ENCODE results near the gene EPS15.

Gene EPS15

DNA sequence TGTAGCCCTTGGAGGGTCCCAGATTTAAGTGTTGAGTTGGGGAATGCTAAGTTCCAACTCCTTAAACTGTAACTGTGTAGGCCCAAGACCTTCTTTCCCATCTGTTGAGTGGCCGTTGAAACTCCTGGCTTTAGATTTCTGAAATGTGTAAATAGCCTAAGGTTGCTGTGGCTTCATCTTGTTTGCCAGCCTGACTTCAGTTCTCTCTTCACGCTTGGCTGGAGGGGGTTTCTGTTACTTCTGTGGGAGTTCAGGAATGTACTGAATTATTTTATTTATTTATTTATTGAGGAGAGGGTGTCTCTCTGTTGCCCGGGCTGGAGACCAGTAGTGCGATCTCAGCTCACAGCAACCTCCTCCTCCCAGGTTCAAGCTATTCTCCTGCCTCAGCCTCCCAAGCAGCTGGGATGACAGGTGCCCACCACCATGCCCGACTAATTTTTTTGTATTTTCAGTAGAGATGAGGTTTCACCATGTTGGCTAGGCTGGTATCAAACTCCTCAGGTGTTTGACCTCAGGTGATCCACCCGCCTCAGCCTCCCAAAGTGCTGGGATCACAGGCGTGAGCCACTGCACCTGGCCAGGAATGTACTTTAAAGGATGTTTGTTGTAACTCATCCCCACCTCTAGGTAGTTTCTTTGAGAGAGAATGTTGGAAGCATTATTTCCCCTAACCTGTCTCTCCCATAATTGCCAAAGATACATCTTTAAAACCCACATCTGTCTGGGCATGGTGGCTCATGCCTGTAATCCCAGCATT, 194.6 kb downstream of the EPS15 start:
- POLR2A ChIA-PET, result no interaction called here
- no peak for TF ChIP-seq FOXK2 (IDR thresholded peaks at IDR 0.05)
- TF ChIP-seq FOXA1 (IDR thresholded peaks at IDR 0.05), result no peak
- TF ChIP-seq NFRKB (IDR thresholded peaks at IDR 0.05), result no peak
- TF ChIP-seq HDGF (IDR thresholded peaks at IDR 0.05; ENCODE audit: borderline replicate concordance), result no peak
- no peak for TF ChIP-seq FOXM1 (IDR thresholded peaks at IDR 0.05; ENCODE audit: borderline replicate concordance)
- no peak for TF ChIP-seq LEF1 (IDR thresholded peaks at IDR 0.05; ENCODE audit: borderline replicate concordance)
- DNase-seq (ENCODE audit: extremely low spot score), result no peak
- CTCF ChIA-PET, result interaction anchor here (0.7 kb wide), 1 partner anchor 19 kb away, joined by 3 read pairs; no protein-coding TSS in a partner anchor

DNA sequence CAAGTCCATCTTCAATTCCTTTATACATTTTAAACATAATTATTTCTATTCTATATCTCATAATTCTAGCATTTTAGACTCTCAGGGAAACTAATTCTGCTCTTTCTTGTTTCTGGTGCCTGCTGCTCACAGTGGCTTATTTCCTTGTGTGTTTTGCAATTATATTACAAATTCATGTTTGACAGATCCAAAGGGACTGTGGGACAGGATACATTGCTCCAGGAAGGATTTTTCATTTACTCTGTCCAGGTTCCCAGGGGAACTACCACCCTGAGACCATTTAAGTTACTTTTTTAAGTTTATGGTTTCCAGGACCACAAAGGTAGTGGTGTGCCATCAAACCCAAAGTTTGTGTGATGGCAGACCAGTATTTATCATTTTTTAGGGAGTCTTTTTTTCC, 195.3 kb downstream of the EPS15 start:
- POLR2A ChIA-PET, result no interaction called here
- no peak for DNase-seq (ENCODE audit: extremely low spot score)
- TF ChIP-seq ARNT (IDR thresholded peaks at IDR 0.05) (no peak), L3MBTL2 (conservative IDR thresholded peaks at IDR 0.05) (no peak), ZNF384 (IDR thresholded peaks at IDR 0.05) (no peak), FOXM1 (IDR thresholded peaks at IDR 0.05; ENCODE audit: borderline replicate concordance) (no peak), CTBP1 (IDR thresholded peaks at IDR 0.05; ENCODE audit: borderline replicate concordance) (no peak), SP1 (IDR thresholded peaks at IDR 0.05) (no peak), FOXK2 (IDR thresholded peaks at IDR 0.05) (no peak)
- CTCF ChIA-PET, result interaction anchor here (0.7 kb wide), 1 partner anchor 18 kb away, joined by 3 read pairs; no protein-coding TSS in a partner anchor

DNA sequence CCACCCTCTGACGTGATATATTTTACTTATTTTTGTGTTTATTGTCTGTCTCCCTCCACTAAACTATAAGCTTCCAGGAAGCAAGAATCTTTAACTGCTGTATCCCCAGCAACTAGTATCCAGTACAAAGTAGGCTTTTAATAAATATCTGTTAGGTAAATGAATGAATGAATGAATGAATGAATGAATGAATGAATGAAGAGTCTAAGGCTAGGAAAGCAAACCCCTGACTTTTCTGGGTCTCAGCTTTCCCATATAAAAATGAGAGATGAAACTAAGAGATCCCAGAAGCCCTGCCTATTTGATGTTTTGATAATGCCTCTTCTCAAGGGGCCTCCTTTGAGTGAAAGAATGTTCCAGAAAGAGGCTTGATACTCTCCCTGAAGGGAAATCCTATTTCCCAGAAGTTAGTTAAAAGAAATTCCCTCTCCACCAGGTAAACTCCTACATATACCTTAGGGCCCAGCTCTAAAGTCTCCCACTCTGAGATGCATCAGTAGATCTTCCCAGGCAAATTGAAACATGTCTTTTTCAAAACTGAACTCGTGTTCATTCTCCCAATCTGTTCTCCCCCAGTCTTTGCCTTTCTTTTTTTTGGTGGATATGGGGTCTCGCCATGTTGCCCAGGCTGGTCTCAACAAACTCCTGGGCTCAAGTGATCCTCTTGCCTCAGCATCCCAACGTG, 196.5 kb downstream of the EPS15 start:
- DNase-seq (ENCODE audit: extremely low spot score), result no peak
- TF ChIP-seq, protein P1, sequence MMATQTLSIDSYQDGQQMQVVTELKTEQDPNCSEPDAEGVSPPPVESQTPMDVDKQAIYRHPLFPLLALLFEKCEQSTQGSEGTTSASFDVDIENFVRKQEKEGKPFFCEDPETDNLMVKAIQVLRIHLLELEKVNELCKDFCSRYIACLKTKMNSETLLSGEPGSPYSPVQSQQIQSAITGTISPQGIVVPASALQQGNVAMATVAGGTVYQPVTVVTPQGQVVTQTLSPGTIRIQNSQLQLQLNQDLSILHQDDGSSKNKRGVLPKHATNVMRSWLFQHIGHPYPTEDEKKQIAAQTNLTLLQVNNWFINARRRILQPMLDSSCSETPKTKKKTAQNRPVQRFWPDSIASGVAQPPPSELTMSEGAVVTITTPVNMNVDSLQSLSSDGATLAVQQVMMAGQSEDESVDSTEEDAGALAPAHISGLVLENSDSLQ (IDR thresholded peaks at IDR 0.05), result no peak
- TF ChIP-seq FOXM1 (IDR thresholded peaks at IDR 0.05; ENCODE audit: borderline replicate concordance), result no peak
- TF ChIP-seq ZNF384 (IDR thresholded peaks at IDR 0.05), result no peak
- no peak for TF ChIP-seq SUZ12 (IDR thresholded peaks at IDR 0.05)
- TF ChIP-seq LEF1 (IDR thresholded peaks at IDR 0.05; ENCODE audit: borderline replicate concordance), result no peak
- TF ChIP-seq ARNT (IDR thresholded peaks at IDR 0.05), result no peak
- TF ChIP-seq TARDBP (IDR thresholded peaks at IDR 0.05), result no peak
- TF ChIP-seq BHLHE40 (IDR thresholded peaks at IDR 0.05; ENCODE audit: borderline replicate concordance), result no peak
- POLR2A ChIA-PET, result no interaction called here
- CTCF ChIA-PET, result no interaction called here

DNA sequence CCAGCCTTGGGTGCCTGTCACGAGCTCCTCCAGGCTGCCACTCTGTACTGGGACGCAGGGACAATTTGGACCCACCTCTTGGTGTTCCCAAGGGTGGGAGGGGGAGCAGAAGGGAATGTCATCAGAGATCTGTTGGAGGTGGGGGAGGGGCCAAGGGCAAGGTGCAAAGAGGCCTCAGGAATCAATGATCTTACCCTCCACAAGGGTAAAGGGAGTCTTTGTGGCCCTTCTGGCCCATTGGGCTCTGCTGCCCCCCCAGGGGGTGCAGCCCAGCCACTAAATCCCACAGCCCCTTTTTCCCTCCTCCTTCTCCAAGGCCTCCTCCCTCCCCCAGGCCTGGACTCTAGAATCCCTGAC, 197.2 kb downstream of the EPS15 start:
- no peak for TF ChIP-seq L3MBTL2 (conservative IDR thresholded peaks at IDR 0.05)
- no peak for TF ChIP-seq FOXM1 (IDR thresholded peaks at IDR 0.05; ENCODE audit: borderline replicate concordance)
- TF ChIP-seq SP1 (IDR thresholded peaks at IDR 0.05), result no peak
- TF ChIP-seq BHLHE40 (IDR thresholded peaks at IDR 0.05; ENCODE audit: borderline replicate concordance), result no peak
- TF ChIP-seq FOXK2 (IDR thresholded peaks at IDR 0.05), result no peak
- TF ChIP-seq, protein P1 (IDR thresholded peaks at IDR 0.05), result no peak
- no peak for TF ChIP-seq FOXA1 (IDR thresholded peaks at IDR 0.05)
- no peak for TF ChIP-seq ZNF384 (IDR thresholded peaks at IDR 0.05)
- TF ChIP-seq SUZ12 (IDR thresholded peaks at IDR 0.05), result no peak
- TF ChIP-seq HDGF (IDR thresholded peaks at IDR 0.05; ENCODE audit: borderline replicate concordance), result no peak
- TF ChIP-seq CTBP1 (IDR thresholded peaks at IDR 0.05; ENCODE audit: borderline replicate concordance), result no peak
- TF ChIP-seq ARNT (IDR thresholded peaks at IDR 0.05), result no peak
- no peak for TF ChIP-seq ELF4 (IDR thresholded peaks at IDR 0.05)
- no peak for TF ChIP-seq TARDBP (IDR thresholded peaks at IDR 0.05)
- no peak for TF ChIP-seq NFRKB (IDR thresholded peaks at IDR 0.05)
- TF ChIP-seq LEF1 (IDR thresholded peaks at IDR 0.05; ENCODE audit: borderline replicate concordance), result no peak
- CTCF ChIA-PET, result no interaction called here
- POLR2A ChIA-PET, result no interaction called here
- no peak for DNase-seq (ENCODE audit: extremely low spot score)

DNA sequence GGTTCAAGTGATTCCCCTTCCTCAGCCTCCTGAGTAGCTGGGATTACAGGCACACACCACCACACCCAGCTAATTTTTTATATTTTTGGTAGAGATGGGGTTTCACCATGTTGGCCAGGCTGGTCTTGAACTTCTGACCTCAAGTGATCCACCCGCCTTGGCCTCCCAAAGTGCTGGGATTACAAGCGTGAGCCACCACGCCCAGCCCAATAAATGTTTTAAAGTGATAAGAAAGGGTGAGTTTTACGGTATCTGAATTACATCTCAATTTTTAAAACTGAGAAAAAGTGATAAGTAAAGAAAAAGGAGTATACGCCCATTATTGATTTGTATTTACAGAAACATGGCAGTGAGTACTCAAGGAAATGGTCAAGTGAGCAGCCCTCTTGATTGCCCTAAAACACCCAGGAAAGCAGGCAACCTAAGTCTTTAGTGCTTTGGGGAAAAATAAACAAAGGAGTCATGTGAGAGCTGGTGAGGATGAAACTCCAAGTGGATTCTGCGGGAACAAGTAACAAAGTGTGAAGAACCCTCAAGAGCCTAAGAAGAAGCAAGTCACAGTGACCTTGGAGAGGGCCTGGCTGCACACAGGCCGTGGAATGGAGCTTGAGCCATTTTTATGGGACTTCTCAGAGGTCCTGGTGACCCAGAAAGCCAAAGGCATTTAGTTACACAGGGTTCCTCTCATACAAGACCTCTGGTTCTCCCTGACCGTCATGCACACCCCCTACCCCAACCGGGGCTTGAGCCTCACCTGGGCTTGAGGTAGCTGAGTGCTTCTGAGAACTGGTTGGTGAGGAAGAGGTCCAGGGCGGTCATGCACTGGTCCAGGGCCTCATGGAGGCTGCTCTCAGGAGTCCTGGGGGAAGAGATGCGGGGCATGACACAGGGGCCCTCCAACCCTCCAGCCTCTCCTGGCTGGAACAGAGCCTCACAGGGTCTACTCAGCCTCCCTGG, 197.8 kb downstream of the EPS15 start:
- ChIA-PET CTCF (interaction anchor here (0.6 kb wide), 1 partner anchor 10 kb away, joined by 4 read pairs; no protein-coding TSS in a partner anchor), POLR2A (no interaction called here)
- no peak for DNase-seq (ENCODE audit: extremely low spot score)
- TF ChIP-seq ELF4 (IDR thresholded peaks at IDR 0.05) (no peak), L3MBTL2 (conservative IDR thresholded peaks at IDR 0.05) (0 out of 2 replicates have a peak, but pooled peaks have one; percentile 20)

DNA sequence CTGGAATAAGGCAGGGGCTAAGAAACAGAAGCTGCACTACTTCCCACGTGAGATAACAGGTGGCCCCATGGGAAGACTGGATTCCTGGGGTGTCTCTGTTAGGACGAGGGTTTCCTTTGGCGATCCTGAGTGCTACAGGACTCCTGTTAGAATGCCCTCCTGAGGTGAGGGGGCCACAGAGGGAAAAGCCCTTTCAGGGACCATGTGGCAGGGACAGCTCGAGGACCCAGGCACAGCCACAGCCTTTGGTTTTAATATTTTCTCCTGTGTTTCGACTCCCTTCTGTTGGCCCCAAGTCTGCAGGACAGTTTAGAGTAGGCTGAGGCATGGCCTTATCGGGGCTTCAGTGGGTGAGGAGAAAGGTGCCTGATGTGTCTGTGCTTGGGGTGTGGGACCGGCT, 201.3 kb downstream of the EPS15 start:
- ChIA-PET POLR2A (interaction anchor here (1.0 kb wide), 1 partner anchor 9 kb away, joined by 3 read pairs; no protein-coding TSS in a partner anchor), CTCF (interaction anchor here (1.1 kb wide), 1 partner anchor 21 kb away, joined by 4 read pairs; no protein-coding TSS in a partner anchor)
- TF ChIP-seq FOXK2 (IDR thresholded peaks at IDR 0.05), result no peak
- no peak for TF ChIP-seq ZNF384 (IDR thresholded peaks at IDR 0.05)
- TF ChIP-seq SUZ12 (IDR thresholded peaks at IDR 0.05), result no peak
- TF ChIP-seq BHLHE40 (IDR thresholded peaks at IDR 0.05; ENCODE audit: borderline replicate concordance), result no peak
- no peak for TF ChIP-seq NFRKB (IDR thresholded peaks at IDR 0.05)
- TF ChIP-seq ELF4 (IDR thresholded peaks at IDR 0.05), result no peak
- no peak for TF ChIP-seq FOXM1 (IDR thresholded peaks at IDR 0.05; ENCODE audit: borderline replicate concordance)
- no peak for DNase-seq (ENCODE audit: extremely low spot score)

Measured in HEK293T (cell line).